OCI-LY7 (cell line): Measurements from ENCODE around the gene NUP88. TPM values are rescaled to one million over a fixed set of nuclear protein-coding genes. Genes with fewer than 3 reads are reported as not detected.

Experiments
- BruUV-seq: library from RNA; stranded (reverse); fragments of 400-500 nt; replicated peaks from 2 replicates; lab custom pipeline; 2021; lab: Mats Ljungman, UMichigan
- CTCF ChIA-PET: fragments of 300-600 bp; sonication (Branson Sonifier 250); formaldehyde crosslinking; loops from one replicate; lab custom pipeline; 2022; ENCODE audit warnings: antibody characterized with exemption; ENCODE audit not compliant: unreplicated experiment; lab: Charles Lee
- POLR2A ChIA-PET: fragments of 300-600 bp; sonication (Branson Sonifier 250); formaldehyde crosslinking; loops from one replicate; lab custom pipeline; 2022; ENCODE audit warnings: antibody characterized with exemption; lab: Charles Lee
- DNase-seq: peaks from one replicate; pipeline ENCODE4 v3.0.0-alpha.2; 2015; ENCODE audit warnings: low spot score
- H2AFZ ChIP-seq: fragments of 200-600 bp; sonication (generic), shearing (Covaris generic); 2 replicates; pipeline ENCODE4 v1.6.1; 2014; ENCODE audit warnings: mild to moderate bottlenecking, antibody characterized with exemption, low read length, moderate library complexity
- H3K27ac ChIP-seq: fragments of 200-600 bp; sonication (generic); 2 replicates; pipeline ENCODE4 v1.5.1; 2014; ENCODE audit warnings: mixed run types, low read depth, mild to moderate bottlenecking, moderate library complexity, low read length, inconsistent platforms; ENCODE audit not compliant: poor library complexity, severe bottlenecking
- H3K36me3 ChIP-seq: fragments of 200-600 bp; sonication (generic); 2 replicates; pipeline ENCODE4 v1.6.1; 2014; ENCODE audit warnings: mild to moderate bottlenecking, antibody characterized with exemption, low read length, moderate library complexity, mixed read lengths; ENCODE audit not compliant: insufficient read depth
- H3K4me1 ChIP-seq: fragments of 200-600 bp; sonication (generic); 2 replicates; pipeline ENCODE4 v1.5.1; 2014; ENCODE audit warnings: mild to moderate bottlenecking, low read length; ENCODE audit not compliant: insufficient read depth, poor library complexity, severe bottlenecking
- H3K4me2 ChIP-seq: fragments of 200-600 bp; sonication (generic); 2 replicates; pipeline ENCODE4 v1.6.1; 2014; ENCODE audit warnings: mild to moderate bottlenecking, low read length
- H3K4me3 ChIP-seq: fragments of 200-600 bp; sonication (generic); 2 replicates; pipeline ENCODE4 v1.5.1; 2014; ENCODE audit warnings: mild to moderate bottlenecking, low read depth, low read length; ENCODE audit not compliant: poor library complexity, severe bottlenecking
- H3K79me2 ChIP-seq: fragments of 200-600 bp; sonication (generic); 2 replicates; pipeline ENCODE4 v1.6.1; 2016; ENCODE audit warnings: low read depth, mild to moderate bottlenecking, low read length, moderate library complexity, mixed read lengths; ENCODE audit not compliant: insufficient read depth
- H3K9me2 ChIP-seq: fragments of 200-600 bp; sonication (generic); 2 replicates; pipeline ENCODE4 v1.6.1; 2016; ENCODE audit warnings: mild to moderate bottlenecking, low read length, mixed read lengths; ENCODE audit not compliant: insufficient read depth
- H3K9me3 ChIP-seq: fragments of 200-600 bp; sonication (generic); 2 replicates; pipeline ENCODE4 v1.6.1; 2014; ENCODE audit warnings: mild to moderate bottlenecking, mixed run types, low read length, mixed read lengths
- H4K20me1 ChIP-seq: fragments of 200-600 bp; sonication (generic); 2 replicates; pipeline ENCODE4 v1.6.1; 2014; ENCODE audit warnings: mild to moderate bottlenecking, antibody characterized with exemption, low read length, moderate library complexity, mixed read lengths; ENCODE audit not compliant: insufficient read depth
- CTCF ChIP-seq: fragments of 200-600 bp; sonication (generic); conservative IDR thresholded peaks from 2 replicates; pipeline ENCODE4 v1.5.1; 2014; ENCODE audit warnings: mild to moderate bottlenecking, antibody characterized with exemption, low read length, moderate library complexity, mixed read lengths
- EZH2phosphoT487 ChIP-seq: fragments of 200-600 bp; sonication (generic); IDR thresholded peaks from 2 replicates; pipeline ENCODE4 v1.6.1; 2018; ENCODE audit warnings: low read depth, borderline replicate concordance, mild to moderate bottlenecking, mixed run types, antibody characterized with exemption, low read length, moderate library complexity, mixed read lengths
- intact Hi-C: fragments of 100-400 bp; cut with micrococcal nuclease; formaldehyde crosslinking; loops from one replicate; pipeline ENCODE4 v1.10.0; 2022; ENCODE audit not compliant: unreplicated experiment
- total RNA-seq, 2 experiments: library from RNA; depleted of rRNA in 1 of 2; stranded (reverse); fragments of >200 nt in 1 of 2; shearing (Covaris generic) in 1 of 2; gene quantifications; 2 replicates each; pipeline ENCODE4 v1.2.3, GENCODE V29; 2014 to 2022

NUP88 gene
- total RNA-seq, 2 experiments from 2014 or later: 238 to 262 TPM

- intact Hi-C loops: no loop called here
- DNase-seq: no peak
- H4K20me1 ChIP-seq: no peaks in the 10 kb centered on the region
- H3K36me3 ChIP-seq: peaks cover 85% of the 10 kb centered on the region
- BruUV-seq: no TSS peak
- H3K4me3 ChIP-seq: no peak overlapping the region
- no peak overlapping the region for H3K27ac ChIP-seq
- no peak overlapping the region for H2AFZ ChIP-seq
- H3K9me3 ChIP-seq: no peaks in the 10 kb centered on the region
- no peak overlapping the region for H3K4me2 ChIP-seq
- CTCF ChIA-PET: no interaction called here
- no peak for TF ChIP-seq EZH2phosphoT487
- no peak for TF ChIP-seq CTCF
- H3K79me2 ChIP-seq: no peaks in the 10 kb centered on the region
- H3K4me1 ChIP-seq: no peaks in the 10 kb centered on the region
- POLR2A ChIA-PET: no interaction called here
- no peaks in the 10 kb centered on the region for H3K9me2 ChIP-seq
Observed at GRCh38 chr17:5364696-5365095, 54.8 kb downstream of the NUP88 start.

GRCh38 chr17:5364156-5364555 is 55.3 kb downstream of the NUP88 start:
- no TSS peak for BruUV-seq

More at GRCh38 chr17:5364156-5364555, 55.3 kb downstream of the NUP88 start:
- H3K4me1 ChIP-seq: no peaks in the 10 kb centered on the region
- ChIA-PET POLR2A (no interaction called here), CTCF (no interaction called here)
- H3K4me2 ChIP-seq: no peak overlapping the region
- H3K36me3 ChIP-seq: peaks cover 86% of the 10 kb centered on the region
- no peaks in the 10 kb centered on the region for H4K20me1 ChIP-seq
- no peak for DNase-seq
- H3K79me2 ChIP-seq: no peaks in the 10 kb centered on the region
- H3K9me2 ChIP-seq: no peaks in the 10 kb centered on the region
- H3K27ac ChIP-seq: no peak overlapping the region
- no peak for TF ChIP-seq CTCF
- no peak for TF ChIP-seq EZH2phosphoT487
- no peak overlapping the region for H2AFZ ChIP-seq
- no peaks in the 10 kb centered on the region for H3K9me3 ChIP-seq
- no peak overlapping the region for H3K4me3 ChIP-seq
- intact Hi-C loops: no loop called here
